HG03558 (cell line): Measurements from ENCODE around the gene TUNAR.

Source experiments
- ATAC-seq: cut with Tn5 transposase; IDR thresholded peaks from one replicate; pipeline ENCODE4 v1.9.1; 2021; ENCODE audit warnings: moderate number of reproducible peaks; ENCODE audit not compliant: unreplicated experiment; ENCODE audit errors: extremely low read depth

TUNAR gene

DNA sequence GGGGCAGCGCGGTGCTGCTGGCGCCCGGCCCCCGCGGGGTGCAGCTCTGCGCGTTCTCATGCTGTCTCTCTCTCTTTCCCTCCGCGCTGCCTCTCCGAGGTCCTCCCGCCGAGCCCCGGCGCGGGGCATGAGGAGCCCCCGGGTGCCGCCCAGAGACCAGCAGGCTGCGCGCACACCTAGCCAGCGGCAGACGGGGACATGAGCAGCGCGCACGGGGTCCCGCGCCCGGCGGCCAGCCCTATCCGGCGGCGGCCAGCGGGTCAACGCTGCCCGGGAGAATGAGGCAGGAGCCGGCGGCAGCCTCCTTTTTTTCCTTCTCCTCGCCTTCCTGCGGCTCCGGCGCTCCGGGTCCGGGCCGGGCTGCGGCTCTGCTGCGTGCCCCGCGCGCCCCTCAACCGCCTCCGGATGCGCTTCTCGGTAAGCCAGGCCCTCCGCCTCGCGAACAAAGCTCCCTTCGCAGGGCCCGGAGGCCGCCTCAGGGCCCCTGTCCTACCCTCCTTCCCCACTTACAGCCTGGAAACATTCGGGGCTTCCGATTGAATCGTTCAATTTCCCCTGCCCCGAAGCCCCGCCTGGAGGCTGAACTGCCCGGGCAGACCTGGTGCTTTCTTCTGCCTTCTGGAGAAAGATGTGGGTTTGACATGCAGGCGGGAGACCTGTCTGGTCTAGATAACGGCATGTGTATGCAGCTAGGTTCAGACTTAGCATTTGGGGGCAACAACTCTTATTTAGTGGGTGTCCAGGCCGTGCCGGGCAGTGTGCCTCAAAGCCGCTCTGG lies at the start of gene TUNAR:
TSS of gene TUNAR (plus strand) at position 72 of the 778 bp plus-strand sequence.
- ATAC-seq: no peak

DNA sequence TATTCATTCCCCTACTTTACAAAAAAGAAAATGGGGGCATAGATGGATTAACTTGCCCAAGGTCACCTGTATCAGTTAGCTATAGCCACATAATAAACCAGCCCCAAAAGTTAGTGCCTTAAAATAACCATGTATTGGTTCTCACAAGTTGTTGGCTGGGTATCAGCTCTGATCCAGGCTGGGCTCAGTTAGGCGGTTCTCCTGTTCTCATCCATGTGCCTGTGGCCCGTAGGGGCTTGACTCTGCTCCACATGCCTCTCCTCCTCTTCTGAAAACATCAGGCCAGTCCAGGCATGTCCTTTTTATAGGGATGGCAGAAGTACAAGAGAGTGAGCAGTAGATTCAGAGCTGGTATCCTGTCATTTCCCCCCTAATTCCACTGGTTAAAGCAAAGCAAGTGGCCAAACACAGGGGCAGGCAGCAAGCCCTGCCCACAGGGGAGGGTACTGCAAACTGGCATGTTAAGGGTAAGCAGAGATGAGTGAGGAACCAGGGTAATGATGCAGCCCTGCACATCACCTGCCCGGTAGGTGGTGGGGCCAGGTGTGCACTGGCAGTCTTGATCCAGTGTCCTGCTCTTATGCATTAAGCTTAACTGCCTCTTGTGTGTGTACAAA lies 47.9 kb upstream of the TUNAR start:
- no peak for ATAC-seq

DNA sequence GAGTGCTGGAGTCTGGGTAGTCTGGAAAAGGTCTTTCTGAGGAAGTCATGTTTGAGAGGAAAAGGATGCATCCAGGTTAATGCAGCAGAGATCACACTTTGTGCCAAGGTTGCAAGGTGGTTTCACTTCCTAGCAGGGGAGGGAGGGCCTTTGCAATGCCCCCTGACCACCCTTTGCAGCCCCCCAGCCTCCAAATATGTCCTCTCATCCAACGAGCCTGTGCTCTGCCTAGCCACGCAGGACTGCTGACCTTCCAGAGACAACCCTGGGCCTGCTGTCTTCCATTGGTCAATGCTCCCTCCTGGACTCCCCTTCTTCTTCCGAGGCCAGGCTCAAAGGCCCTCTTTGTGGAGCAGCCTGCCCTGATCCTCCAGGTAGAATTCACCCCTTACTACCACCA lies 47.3 kb upstream of the TUNAR start:
- no peak for ATAC-seq

DNA sequence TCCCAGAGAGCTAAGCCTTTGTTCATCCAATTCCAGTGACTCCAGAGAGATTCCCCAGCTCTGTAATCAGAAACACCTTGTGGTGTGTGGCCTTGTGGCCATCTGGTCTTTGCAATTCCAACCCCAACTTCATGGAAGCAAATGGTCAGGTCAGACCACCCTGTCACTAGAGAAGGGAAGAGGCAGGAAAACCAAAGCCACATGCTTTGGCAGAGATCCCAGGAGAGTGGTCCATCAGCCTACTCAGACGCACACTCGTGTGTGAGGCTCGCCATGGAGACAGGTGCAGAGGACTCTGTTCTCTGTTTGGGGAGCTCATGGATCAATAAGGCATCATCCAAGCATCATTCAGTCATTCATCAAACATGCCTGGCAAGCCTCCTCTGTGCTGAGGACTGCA lies 46.2 kb upstream of the TUNAR start:
- no peak for ATAC-seq

DNA sequence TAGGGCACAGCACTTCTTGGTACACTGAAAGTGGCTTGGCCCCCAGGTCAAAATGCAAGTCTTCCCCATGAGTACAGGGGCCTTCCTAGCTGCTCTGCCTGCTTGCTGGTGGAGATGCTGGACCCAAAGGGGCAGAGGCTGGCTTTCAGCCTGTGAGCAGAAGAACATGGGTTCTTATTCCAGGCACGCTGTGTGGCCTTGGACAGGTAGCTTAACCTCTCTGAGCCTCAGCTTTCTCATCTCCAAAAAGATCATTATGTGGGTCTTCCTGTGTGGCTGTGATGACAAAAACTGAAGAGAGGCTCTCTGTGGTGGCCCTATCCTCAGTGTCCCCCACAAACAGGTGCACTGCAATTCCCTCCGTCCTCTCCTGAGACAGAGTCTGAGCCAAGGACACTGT lies 45.6 kb upstream of the TUNAR start:
- no peak for ATAC-seq

DNA sequence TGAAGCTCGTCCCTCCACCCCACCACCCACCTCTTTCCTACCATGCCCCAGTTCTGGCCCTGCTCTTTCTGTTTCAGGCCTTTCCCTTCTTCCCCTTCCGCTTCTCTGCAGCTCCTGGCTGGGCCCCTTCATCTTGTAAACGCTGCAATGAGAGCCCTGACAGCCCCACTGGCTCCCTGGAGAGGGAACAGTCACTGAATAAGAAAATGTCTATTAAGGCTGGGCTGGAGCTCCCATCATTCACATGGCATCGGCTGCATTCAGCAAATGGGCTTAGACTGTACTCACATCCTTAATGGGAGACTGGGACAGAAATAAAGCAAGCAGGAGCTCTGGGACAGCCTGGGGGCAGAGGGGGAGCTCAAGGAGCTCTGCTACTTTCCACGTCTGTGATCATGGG lies 45.2 kb upstream of the TUNAR start:
- no peak for ATAC-seq

DNA sequence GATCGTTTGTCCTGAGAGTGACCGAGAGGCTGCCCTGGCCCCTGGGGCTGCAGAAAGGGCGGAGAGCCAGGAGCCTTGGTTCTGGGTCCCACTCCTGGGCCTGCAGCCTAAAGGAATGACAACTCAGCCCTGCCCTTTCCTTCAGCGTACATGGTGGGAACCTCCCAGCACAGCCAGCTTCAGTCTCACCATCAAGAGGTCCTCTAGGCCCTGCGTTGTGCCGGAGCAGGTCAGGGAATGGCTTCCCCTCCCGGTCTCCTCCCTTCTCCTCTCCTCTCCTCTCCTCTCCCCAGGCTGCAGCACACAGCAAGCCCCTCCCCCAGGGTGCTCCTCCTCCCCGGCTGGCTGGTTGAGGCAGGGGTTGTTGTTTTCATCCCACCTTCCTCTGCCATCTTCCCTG lies 44.6 kb upstream of the TUNAR start:
- ATAC-seq: no peak

DNA sequence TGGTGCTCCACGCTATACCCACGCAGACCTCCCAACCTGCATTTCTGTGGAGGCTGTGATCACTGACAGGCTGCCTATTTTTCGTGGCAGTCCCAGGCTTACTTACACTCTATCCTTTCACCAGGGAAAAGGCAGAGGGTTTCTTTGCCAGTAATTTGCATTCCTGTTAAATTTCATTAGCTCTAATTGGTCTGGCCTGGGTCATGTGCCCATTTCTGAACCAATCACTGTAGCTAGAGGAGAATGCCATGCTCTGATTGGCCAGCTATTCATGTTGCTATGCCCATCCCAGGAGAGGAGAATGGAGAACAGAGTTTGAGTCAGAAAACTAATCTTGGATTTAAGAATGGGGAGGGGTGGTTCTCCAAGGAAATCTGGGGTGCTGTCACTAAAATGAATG lies 43.2 kb upstream of the TUNAR start:
- ATAC-seq: no peak

DNA sequence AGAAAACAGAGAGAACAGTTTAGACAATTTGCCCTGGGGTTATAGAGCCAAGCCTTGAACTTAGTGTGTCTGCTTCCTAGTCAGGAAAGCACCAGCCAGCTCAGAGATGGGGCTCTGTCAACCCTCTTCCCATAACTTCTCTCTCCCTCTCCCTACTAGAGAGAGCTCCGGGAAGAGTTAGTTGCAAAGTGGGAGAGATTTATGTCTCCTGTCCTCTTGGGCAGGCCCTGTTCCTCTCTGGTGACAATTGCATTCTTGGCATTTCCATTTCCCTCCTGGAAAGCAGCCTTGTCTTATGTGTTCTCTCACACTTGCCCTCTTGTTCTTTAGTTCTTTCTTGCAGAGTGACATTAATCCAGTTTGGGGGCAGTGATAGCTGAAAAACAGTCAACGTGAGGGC lies 42.1 kb upstream of the TUNAR start:
- no peak for ATAC-seq

DNA sequence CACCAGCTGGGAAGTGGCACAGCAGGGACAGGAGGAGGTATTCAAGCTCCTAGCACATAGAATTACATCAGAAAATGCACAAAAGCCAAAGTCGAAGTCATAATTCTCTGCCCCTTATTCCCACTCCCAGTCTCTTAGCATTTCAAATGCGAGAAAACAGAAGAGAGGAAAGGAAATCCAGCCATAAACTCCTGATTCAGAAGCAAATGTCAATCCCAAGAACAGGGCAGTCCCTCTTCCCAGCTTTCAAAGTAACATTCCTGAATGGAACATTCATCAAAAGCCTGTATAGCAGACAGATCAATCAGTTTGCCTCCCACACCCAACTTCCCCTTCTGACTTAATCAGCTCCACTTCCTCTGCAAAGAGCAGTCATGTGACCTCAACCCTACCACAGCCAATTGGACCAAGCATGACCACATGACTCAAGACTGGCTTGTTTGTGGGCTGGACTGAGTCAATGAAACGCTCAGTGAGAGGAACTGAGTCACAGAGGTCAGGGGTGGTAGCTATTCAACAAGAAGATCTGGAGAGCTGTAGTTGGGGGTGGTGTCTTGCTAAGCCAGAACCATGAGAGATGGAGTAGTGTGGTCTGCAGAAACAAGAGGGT lies 41.4 kb upstream of the TUNAR start:
- no peak for ATAC-seq

DNA sequence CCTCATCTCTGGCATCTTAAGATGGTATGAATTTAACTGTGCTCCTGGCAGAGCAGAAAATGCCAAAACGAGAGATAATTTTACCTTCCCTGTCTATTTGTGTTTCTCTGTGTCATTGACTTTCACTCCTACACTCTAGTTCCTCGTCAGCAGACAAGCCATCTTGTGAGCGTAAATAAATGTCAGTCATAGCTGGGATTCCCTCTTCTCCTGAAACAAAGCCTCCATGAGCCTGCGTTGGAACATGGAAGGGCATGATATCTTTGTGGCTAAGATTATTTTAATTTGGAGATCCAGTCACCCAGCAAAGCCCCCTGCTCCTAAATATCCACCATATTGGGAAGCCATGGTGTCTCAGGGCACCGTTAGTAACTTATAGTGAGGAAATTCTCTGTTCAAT lies 37.8 kb upstream of the TUNAR start:
- ATAC-seq: no peak

DNA sequence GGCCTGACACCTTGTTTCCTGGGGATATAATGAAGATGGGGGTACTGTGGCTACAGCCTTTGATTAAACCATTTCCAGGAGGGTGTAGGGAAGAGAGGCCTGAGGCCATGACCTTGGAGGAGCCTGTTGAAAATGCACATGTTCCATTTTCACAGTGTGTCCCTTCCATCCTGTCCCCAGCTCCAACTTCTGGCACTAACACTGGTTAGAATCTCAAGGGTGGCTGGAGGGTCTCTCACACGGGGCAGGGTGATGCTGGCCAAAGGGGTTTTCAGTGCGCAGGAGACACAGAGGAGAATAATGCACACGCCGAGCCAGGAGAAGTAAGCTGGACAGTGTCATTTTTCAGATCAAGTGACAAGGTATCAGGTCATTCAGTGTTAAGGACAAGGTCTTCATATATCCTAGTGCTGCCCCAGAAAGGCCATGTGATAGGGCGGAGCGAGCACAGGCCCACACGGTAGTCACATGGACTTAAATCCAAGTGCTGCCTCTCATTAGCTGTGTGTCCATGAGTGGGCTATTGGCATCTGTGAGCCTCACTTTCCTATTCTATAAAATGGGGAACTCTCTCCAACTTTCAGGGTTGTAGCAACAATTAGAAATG lies 36.4 kb upstream of the TUNAR start:
- no peak for ATAC-seq

DNA sequence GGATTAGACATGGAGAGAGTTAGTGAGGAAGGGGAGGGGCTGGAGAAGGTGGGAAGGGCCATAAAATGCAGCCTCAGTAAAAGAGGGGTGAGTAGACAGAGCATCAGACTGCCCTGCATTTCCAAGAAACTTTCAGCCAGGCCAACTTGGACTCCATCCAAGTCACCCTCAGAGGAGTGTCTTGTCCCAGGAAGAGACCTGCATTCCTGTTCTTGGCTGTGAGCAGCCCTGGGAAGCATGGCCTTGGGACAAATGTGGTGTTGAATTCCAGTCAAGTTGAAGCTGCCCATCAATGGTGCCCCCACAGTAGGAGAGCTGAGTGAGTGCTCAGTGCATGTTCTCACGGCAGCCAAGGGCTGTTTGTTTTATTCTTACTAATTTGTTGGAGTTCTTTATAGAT lies 35.0 kb upstream of the TUNAR start:
- ATAC-seq: no peak

DNA sequence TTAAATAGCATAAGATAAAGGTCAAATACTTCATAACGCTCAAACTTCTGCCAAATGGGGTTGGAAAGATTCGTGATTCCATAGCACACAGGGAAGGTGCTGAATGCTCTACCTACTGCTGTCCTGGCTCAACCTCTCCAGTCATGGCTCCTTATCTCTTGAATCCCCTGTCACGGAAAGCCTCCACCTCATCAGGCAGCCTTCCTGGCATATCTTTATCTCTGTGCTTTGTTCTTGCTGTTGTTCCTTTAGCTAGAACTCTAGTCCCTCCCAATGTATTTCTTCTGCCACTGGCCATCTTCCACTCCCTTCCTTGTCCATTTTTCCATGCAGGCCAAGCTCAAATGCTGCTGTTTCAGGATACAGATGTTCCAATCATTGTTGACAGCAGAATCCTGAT lies 26.9 kb upstream of the TUNAR start:
- ATAC-seq: no peak

DNA sequence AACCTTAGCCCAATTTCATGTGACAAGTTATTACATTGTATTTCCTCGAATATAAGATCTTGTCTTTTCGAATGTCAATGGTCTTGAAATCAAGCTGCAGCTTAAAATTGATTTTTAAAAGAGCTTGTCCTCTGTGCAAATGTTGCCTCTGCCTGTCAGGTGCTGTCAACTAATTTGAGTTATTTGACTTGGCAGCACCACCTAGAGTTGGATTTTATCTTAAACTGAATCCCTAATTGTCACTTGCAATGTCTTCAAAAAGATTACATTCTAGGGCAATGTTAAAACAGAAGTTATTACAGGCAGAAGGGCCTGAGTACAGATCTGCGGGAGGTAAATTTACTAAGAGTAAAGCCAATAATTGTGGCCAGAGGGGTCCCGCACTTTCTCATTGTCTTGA lies 26.2 kb upstream of the TUNAR start:
- ATAC-seq: no peak

DNA sequence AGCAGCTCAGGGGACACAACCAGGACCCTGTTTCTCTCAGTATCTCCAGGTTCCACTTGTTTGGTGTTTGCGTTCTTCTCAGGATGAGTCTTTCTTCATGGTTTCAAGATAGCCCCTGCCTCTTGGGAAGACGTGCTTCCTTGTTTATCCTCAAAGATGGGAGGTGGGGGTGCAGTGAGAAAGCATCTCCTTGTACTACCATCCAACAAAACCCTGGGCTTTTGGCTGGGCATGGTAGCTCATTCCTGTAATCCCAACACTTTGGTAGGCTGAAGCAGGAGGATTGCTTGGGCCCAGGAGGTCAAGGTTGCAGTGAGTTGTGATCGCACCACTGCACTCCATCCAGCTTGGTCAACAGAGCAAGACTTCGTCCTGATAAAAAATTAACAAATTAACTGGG lies 21.0 kb upstream of the TUNAR start:
- no peak for ATAC-seq

DNA sequence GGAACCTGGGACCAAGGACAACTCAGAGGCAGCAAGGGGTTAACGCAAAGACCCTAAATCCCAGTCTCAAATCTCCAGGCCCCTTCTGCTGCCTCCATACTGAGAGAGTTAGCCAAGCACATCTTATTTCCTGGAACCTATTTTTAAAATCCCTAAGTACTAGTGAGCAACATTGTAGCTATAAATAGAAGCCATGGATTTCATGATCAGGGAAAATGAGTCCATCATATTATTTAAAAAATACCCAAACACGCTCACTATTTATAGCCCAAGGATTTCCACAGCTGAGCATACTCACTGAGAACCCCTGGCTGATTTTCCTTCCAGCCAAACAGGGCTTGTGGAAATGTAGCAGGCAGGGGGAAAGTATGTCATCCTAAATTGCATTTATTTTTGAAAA lies 19.4 kb upstream of the TUNAR start:
- ATAC-seq: no peak

DNA sequence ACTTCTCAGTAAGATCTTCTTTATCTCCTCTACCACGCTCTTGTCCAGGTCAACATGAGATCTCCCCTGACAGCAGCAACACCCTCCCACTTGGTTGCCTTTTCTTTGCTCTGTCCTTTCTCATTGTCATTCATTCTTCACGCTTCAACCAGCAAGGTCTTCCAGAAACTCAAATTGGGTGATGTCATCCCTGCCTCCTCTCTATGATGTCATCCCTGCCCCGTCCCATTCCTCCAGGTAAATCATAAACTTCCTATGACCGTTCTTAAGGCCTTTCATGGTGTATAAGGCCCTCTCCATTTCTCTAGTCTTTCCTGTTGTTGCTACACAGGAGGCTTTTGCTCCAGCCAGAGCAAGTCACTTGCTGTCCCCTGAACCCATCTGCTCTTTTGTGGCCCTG lies 17.7 kb upstream of the TUNAR start:
- no peak for ATAC-seq

DNA sequence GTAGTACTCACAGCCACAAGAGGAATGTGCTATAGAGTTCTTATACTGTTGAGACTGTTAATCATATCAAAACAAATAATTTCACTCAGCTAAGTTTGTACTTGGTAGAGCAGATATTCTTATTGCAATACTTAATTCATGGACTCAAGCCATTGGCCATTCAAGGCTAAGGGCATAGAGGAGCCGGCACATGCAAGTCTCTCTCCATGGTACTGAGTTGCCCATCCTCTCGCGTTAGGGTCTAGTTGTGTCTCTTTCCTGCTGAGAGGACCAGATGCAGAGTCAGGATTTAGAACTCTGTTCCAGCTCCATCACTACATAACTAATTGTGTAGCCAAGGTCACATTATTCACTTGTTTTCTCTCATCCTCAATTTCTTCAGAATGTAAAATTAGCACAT lies 14.4 kb upstream of the TUNAR start:
- ATAC-seq: no peak

DNA sequence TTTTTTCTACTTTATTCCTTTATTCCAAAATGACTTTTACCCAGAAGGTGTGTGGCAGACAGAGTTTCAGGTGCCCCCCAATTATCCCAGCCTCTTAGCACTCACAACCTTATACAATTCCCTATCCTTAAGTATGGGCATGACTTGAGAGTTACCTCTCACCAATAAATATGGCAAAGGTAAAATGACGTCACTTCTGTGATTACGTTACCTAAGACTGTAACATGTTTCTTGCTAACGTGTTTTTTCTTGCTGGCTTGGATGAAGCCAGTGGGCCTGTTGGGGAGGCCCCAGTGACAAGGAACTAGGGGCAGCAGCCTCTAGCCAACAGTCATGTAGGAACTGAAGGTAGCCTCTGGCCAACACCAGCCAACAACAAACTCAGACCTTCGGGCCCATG lies 13.3 kb upstream of the TUNAR start:
- ATAC-seq: no peak

DNA sequence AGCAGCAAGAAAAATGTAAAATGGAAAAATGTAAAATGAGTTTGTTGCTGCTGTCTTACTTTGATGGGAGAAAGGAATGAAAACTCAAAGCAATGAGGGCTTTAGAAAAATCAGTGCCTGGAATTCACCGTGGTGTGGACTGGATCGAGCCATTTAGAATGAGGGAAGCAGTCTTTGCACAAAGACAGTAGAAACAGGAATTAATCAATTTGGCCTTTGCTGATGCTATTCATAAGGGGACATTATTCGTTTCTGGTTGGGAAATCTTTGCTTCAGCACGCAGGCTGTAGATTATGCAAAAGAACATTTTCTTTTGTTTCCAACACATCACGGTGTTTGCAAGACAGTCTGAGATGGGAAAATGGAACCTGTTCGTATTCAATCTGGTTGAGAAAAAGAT lies 6.9 kb upstream of the TUNAR start:
- ATAC-seq: no peak
